Mesodermal cell (in vitro differentiated cells): ENCODE results near the gene TMEFF2.

Experiments used
- H3K27ac ChIP-seq: 2 replicates; pipeline ENCODE4 v1.7.0; 2013; ENCODE audit warnings: mild to moderate bottlenecking, low read depth, low read length, moderate library complexity; ENCODE audit not compliant: severe bottlenecking
- H3K36me3 ChIP-seq: 2 replicates; pipeline ENCODE4 v1.7.1; 2013; ENCODE audit warnings: mild to moderate bottlenecking, low read length, moderate library complexity; ENCODE audit not compliant: control insufficient read depth, insufficient read depth
- H3K4me1 ChIP-seq: one replicate; pipeline ENCODE4 v1.7.1; 2013; ENCODE audit warnings: mild to moderate bottlenecking, low read length; ENCODE audit not compliant: insufficient read depth, control insufficient read depth, poor library complexity, severe bottlenecking
- H3K4me3 ChIP-seq: 2 replicates; pipeline ENCODE4 v1.7.0; 2013; ENCODE audit warnings: low read length, control low read depth, mild to moderate bottlenecking; ENCODE audit not compliant: insufficient read depth, poor library complexity, severe bottlenecking; ENCODE audit errors: extremely low read depth
- H3K9me3 ChIP-seq: 2 replicates; pipeline ENCODE4 v1.7.1; 2013; ENCODE audit warnings: mild to moderate bottlenecking, low read length, moderate library complexity; ENCODE audit not compliant: control insufficient read depth
- WGBS, 2 experiments: methylation state at CpG; one replicate each; pipeline ENCODE4 v1.1.5; 2013; ENCODE audit warnings: missing lambda C conversion rate in 2 of 2; ENCODE audit not compliant: insufficient coverage in 2 of 2; 5-methylcytosine and 5-hydroxymethylcytosine counted together

The TMEFF2 gene

DNA sequence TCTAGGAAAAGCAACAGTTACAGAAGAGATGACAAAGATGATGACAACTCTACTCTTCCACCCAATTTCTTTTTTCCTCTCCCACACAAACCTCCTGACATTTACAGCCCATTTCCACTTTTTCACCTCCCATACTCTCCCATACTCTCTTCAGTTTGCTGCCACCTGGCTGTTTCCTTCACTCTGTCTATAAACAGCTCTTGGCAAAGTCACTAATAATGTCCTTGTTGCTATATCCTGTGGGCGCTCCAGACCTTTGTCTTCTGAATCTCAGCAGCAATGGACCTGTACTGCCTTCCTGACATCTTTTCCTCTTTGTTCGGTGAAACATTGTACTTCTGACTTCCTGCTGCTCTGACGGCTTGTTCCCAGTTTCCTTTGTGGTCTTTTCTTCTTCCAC, 287.2 kb downstream of the TMEFF2 start:
- H3K9me3 ChIP-seq = no peaks in the 10 kb centered on the region
- H3K27ac ChIP-seq = no peak overlapping the region
- H3K36me3 ChIP-seq = no peaks in the 10 kb centered on the region
- 72 to 73% methylated on average over 2 of the region's 3 CpGs for WGBS, 2 experiments
- H3K4me1 ChIP-seq = peaks cover 5% of the 10 kb centered on the region
- no peak overlapping the region for H3K4me3 ChIP-seq

DNA sequence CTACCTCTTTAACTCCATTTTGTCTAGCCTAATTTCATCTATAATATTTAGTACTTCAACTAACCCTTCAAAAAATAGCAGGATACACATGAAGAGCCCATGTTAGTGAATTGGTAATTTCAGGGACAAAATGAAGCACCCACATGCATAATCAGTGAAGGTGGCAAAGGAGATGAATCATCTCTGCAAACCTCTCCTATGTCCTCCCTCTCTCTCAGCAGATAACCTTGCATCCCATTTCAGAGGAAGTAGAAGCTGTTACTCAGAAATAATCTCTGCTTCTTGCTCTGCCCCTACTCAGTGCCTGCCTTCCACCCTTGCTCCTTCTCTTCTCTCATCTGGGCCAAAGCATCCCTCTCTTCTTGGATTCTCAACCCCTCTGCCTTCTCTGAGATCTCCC, 287.6 kb downstream of the TMEFF2 start:
- Histone ChIP-seq H3K27ac (no peak overlapping the region), H3K9me3 (no peaks in the 10 kb centered on the region), H3K36me3 (no peaks in the 10 kb centered on the region), H3K4me3 (no peak overlapping the region), H3K4me1 (peaks cover 5% of the 10 kb centered on the region)

DNA sequence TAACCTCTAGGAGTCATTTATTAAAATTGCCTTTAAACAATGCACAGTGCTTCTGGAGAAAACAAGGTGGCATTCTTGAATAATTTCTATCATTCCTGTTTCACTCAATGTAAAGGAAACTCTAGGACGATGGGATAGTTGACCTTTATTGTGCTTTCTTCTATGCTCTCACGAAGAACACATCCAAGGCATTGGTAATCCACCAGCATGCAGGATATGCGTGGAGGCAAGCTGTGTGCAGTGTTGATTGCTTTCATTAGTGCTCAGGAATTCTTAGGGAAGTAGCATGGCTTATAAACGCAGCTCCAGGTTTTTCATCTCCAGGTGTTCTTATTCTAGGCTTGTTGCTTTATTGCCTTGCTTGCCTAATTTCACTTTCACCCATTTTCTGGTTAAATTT, 289.4 kb downstream of the TMEFF2 start:
- Histone ChIP-seq H3K36me3 (no peaks in the 10 kb centered on the region), H3K27ac (no peak overlapping the region), H3K9me3 (peaks cover 10% of the 10 kb centered on the region), H3K4me3 (no peak overlapping the region), H3K4me1 (peaks cover 5% of the 10 kb centered on the region)
- 60 to 65% methylated on average over 3 to 4 of the region's 4 CpGs for WGBS, 2 experiments

DNA sequence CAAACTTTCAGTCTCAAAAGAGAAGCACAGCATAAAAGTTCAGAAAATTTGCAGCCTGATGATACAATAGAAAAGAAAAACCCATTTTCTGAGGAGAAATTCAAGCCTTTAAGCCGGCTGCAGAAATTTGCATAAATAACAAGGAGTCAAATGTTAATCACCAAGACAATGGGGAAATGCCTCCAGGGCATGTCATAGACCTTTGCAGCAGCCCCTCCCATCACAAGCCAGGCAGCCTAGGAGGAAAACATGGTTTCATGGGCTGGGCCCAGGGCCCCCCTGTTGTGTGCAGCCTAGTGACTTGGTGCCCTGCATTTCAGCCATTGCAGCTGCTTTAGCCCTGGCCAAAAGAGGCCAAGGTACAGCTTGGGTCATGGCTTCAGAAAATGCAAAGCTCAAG, 293.7 kb downstream of the TMEFF2 start:
- H3K36me3 ChIP-seq = no peaks in the 10 kb centered on the region
- H3K4me3 ChIP-seq = no peak overlapping the region
- WGBS, 2 experiments = 60 to 83% methylated on average over 1 of the region's 1 CpG
- H3K4me1 ChIP-seq = no peaks in the 10 kb centered on the region
- H3K27ac ChIP-seq = no peak overlapping the region
- H3K9me3 ChIP-seq = peaks cover 10% of the 10 kb centered on the region

DNA sequence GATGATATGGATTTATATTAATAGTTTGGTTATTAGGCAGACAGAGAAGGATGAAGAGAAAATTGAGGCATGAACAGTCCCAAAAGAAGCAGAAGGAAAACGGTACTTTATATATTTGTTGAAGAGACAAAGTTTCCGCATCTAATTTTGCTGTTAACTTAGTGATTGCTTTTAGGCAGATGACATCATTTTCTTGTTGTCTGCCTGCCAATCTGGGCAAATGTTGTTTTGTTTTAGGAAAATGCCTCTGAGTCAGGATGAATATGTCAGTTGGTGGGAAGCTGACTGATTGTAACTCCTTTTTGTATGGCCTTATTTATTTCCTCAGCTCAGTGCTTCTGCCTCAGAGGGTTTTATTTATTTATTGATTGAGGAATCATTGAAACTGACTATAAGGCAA, 295.3 kb downstream of the TMEFF2 start:
- Histone ChIP-seq H3K4me1 (no peaks in the 10 kb centered on the region), H3K27ac (no peak overlapping the region), H3K36me3 (no peaks in the 10 kb centered on the region), H3K4me3 (no peak overlapping the region), H3K9me3 (peaks cover 10% of the 10 kb centered on the region)
- 95 to 100% methylated on average over 2 of the region's 2 CpGs for WGBS, 2 experiments
